H54 (cell line): Measurements from ENCODE around the gene KAT6B.

Experiments
- DNase-seq: peaks from one replicate; pipeline ENCODE4 v3.0.0; 2011; ENCODE audit warnings: low spot score, mixed read lengths; ENCODE audit not compliant: insufficient read length
- FAIRE-seq: peaks from 3 replicates; lab custom pipeline; 2011; peaks lifted over from hg19 to GRCh38; lab: Jason Lieb, UNC
- POLR2A ChIP-seq: IDR thresholded peaks from 2 replicates; pipeline ENCODE4 v1.6.1; 2011; ENCODE audit warnings: low read depth, mild to moderate bottlenecking, low read length

KAT6B gene

DNA sequence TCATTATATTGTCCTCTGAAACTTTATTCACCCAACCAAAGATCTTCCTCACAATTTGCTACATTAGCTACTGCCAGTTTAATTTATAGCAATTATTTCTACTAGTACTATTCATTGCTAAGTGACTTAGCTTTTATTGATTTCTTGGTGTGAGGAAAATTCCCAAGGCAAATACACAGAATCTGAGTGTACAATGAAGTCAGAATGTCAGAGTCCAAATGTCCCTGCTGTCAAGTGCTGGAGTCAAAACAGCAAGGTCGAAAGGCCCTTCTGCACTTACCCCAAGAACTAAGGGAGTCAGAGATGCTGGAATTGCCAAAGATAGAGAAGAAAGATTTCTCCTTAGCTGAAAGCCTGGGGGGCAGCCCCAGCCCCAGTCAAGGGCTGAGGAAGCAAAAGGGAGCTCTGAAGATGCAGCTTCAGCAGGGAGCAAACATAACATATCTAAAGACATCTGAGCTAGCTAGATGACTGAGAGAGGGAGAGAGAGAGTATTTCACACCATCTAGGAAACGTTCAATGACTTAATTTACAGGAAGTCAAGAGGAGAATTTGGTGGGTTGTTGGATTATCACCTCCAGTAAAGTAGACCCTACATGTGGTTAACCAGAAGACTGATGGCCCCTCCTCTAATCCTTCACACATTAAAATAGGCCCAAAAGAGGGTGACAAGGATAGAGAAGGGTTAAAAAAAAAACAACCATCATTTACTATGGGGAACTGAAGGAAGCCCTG is 248.5 kb downstream of the KAT6B start:
- DNase-seq (no peak), FAIRE-seq (no peak)
- TF ChIP-seq POLR2A = no peak

DNA sequence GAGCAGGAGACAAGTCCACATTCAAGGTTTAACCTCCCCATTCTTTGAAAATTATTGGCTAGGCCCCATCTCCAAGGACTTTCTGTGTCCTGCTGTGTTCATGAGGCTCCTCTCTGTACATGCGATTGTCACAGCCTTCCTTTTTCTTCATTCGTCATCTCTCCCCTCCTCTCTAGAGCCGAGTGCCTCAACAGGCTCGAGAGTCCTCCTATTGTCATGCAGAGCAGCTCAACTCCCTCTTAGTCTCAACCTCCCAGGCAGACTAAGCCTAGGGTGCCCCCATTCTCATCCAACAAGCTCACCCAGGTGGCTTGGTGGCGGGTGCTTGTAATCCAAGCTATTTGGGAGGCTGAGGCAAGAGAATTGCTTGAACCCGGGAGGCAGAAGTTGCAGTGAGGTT is 249.9 kb downstream of the KAT6B start:
- no peak for DNase-seq
- no peak for FAIRE-seq

GRCh38 chr10:75079436-75080083 is 253.2 kb downstream of the KAT6B start:
- FAIRE-seq = no peak
- no peak for TF ChIP-seq POLR2A
- no peak for DNase-seq

More for the DNA sequence above, 249.9 kb downstream of the KAT6B start:
- TF ChIP-seq POLR2A = no peak

- FAIRE-seq (no peak), DNase-seq (no peak)
- TF ChIP-seq POLR2A = no peak
These were observed 254.2 kb downstream of the KAT6B start for GRCh38 chr10:75080554-75080953.

DNA sequence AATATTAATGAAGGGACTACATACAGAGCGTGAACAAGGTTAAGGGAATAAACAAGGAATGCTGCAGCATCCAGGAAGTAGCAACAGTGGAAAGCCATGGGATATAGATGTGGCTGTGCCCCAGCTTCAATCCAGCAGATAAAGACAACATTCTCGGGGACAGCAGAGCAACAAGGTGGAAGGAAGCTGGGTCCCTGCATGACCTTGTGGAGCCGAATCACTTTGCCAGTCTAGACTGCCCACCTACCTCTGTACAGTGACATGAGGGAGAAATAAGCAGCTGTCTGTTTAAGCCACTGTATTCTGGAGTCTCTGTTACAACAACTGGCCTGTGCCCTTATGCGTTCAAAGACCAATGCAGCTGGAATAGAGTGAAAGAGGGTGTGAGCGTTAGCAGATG is 255.0 kb downstream of the KAT6B start:
- DNase-seq (no peak), FAIRE-seq (no peak)
- TF ChIP-seq POLR2A = no peak
